Heart left ventricle (tissue), 16 donors: ENCODE measurements around the gene CDK1. TPM values are rescaled to one million over a fixed set of nuclear protein-coding genes. Genes with fewer than 3 reads are reported as not detected.
A peak's percentile ranks its signal among the peaks of the same experiment; 100 is the strongest.

Experiments
- ATAC-seq, 4 donors: fragments of 200-7000 bp; cut with Tn5 transposase; one replicate each; pipeline ENCODE4 v1.9.1; 2020 to 2022; ENCODE audit warnings: moderate library complexity in 4 of 4, mild to moderate bottlenecking in 3 of 4, moderate number of reproducible peaks in 1 of 4
- DNase-seq, 5 donors: peaks; one replicate each; pipeline ENCODE4 v3.0.0-alpha.2; 2020
- H3K27ac ChIP-seq, 12 donors: fragments of 200-600 bp; sonication (generic) in 4 of 12; one replicate each; pipeline versions ENCODE4 v1.5.0 to v1.8.0; 2016 to 2022; ENCODE audit warnings: mild to moderate bottlenecking in 2 of 12
- H3K27me3 ChIP-seq, 9 donors: fragments of 200-600 bp; sonication (generic) in 2 of 9; one replicate each; pipeline versions ENCODE4 v1.5.1 to v1.8.0; 2016 to 2022; ENCODE audit warnings: mild to moderate bottlenecking in 3 of 9
- H3K36me3 ChIP-seq, 9 donors: fragments of 200-600 bp; sonication (generic) in 2 of 9; one replicate each; pipeline versions ENCODE4 v1.5.0 to v1.8.0; 2018 to 2022; ENCODE audit warnings: mild to moderate bottlenecking in 2 of 9
- H3K4me1 ChIP-seq, 12 donors: fragments of 200-600 bp; sonication (generic) in 4 of 12; one replicate each; pipeline versions ENCODE4 v1.5.0 to v1.8.0; 2016 to 2022; ENCODE audit warnings: mild to moderate bottlenecking in 3 of 12
- H3K4me3 ChIP-seq, 12 donors: fragments of 200-600 bp; sonication (generic) in 4 of 12; one replicate each; pipeline versions ENCODE4 v1.5.0 to v1.8.0; 2017 to 2022; ENCODE audit warnings: mild to moderate bottlenecking in 9 of 12, moderate library complexity in 4 of 12
- H3K9me3 ChIP-seq, 12 donors: fragments of 200-600 bp; sonication (generic) in 4 of 12; one replicate each; pipeline versions ENCODE4 v1.5.0 to v1.8.0; 2016 to 2022; ENCODE audit warnings: mild to moderate bottlenecking in 1 of 12
- CTCF ChIP-seq, 12 donors: fragments of 200-600 bp; sonication (generic) in 4 of 12; IDR thresholded peaks; one replicate each; pipeline versions ENCODE4 v1.5.0 to v1.8.0; 2018 to 2022; ENCODE audit warnings: antibody characterized with exemption in 12 of 12, mild to moderate bottlenecking in 5 of 12
- POLR2A ChIP-seq, 2 donors: fragments of 450-650 bp; IDR thresholded peaks; one replicate each; pipeline ENCODE4 v1.6.1; 2017; ENCODE audit warnings: antibody characterized with exemption in 2 of 2, mild to moderate bottlenecking in 2 of 2, moderate library complexity in 2 of 2
- WGBS, 4 donors: extraction: QIAGEN DNeasy Blood & Tissue Kit in 2 of 4; methylation state at CpG; one replicate each; pipeline versions ENCODE4 v1.1.5 to v1.1.7; 2013 to 2018; 5-methylcytosine and 5-hydroxymethylcytosine counted together
- intact Hi-C, 10 donors: fragments of 100-400 bp; cut with DNase I; formaldehyde crosslinking; loops; one replicate each; pipeline versions ENCODE4 v1.11.1 to v1.14.2; 2022
- polyA plus RNA-seq, 2 donors: library from polyadenylated mRNA; stranded (reverse); fragments of 200-250 nt; gene quantifications; one replicate each; pipeline ENCODE4 v1.2.3, GENCODE V29; 2013
- total RNA-seq, 9 donors: library from RNA; depleted of rRNA in 2 of 9; stranded (reverse); fragments of >200 nt in 2 of 9; fragmentation: NEBNext Ultra II Directional in 3 of 9; extraction: Animal tissue kit (Norgen Biotek cat#: 25700) in 3 of 9; gene quantifications; one replicate each; pipeline versions ENCODE4 v1.1.0 to v1.2.4, GENCODE V29; 2016 to 2023
- donor health status: ischemic (EF 13 %, LVEDD 7.1; RV severe dilation, severe dysfunction).
- donor health status: healthy with polysubstance abuse.
- donor health status: DM: no; HTN: yes; CAD: no.
- donor health status: DM: no; HTN: no; CAD: no.
- donor health status: ischemic (EF 25% LVEDD 6.9; RV normal size, moderate dysfunction).
- donor health status: ischemic (EF 25% LVEDD 5.7; RV mildly dilated, moderate dysfunction).
- donor health status: healthy.
- donor health status: DM: yes; HTN: yes; CAD: no.
- donor health status: ischemic (EF 35%, LVEDD 5.7; RV mildly dilated, moderate dysfunction).
- donor health status: nonischemic (EF 11% LVEDD 7.7; RV severe dilation, severe dysfunction).
- donor health status: DM: yes; HTN: yes; CAD: no.
- donor health status: PGD.
- donor health status: ischemic (EF 29% LVEDD 5.4; RV normal size, mild dysfunction).
- donor health status: nonischemic (EF 23%, LVEDD 6.1; RV moderate dilation, normal function).

Gene CDK1
- total and polyA plus RNA-seq, 11 donors = 0.44 to 13.8 (median 0.99) TPM; not detected in 1

- Histone ChIP-seq H3K4me1 (peaks cover 0 to 36% (median 11%) of the 10 kb centered on the region in 12 donors), H3K27me3 (no peaks in the 10 kb centered on the region), H3K4me3 (no peak overlapping the region), H3K36me3 (no peaks in the 10 kb centered on the region), H3K9me3 (no peaks in the 10 kb centered on the region), H3K27ac (peak overlapping the region in 5 of 12 donors; percentile 28 to 67 (median 37))
- intact Hi-C loops = loop anchor here (2.0 to 10.0 kb wide), 15 partner anchors 65 to 1427 kb away; partner anchors contain the start of gene RHOBTB1 (in 3 of the 10)
- ATAC-seq (peak in 3 of 4 donors; percentile 16 to 56 (median 27)), DNase-seq (no peak)
- TF ChIP-seq CTCF (IDR thresholded peaks at IDR 0.05) (no peak), POLR2A (IDR thresholded peaks at IDR 0.05) (no peak)
- 78 to 88% (median 87%) methylated on average over 4 of the region's 4 CpGs for WGBS, 4 donors
Observed at GRCh38 chr10:60817398-60817805, 39.1 kb downstream of the CDK1 start.

- intact Hi-C loops = loop anchor here in 9 of 10 donors (2.0 to 10.0 kb wide), 12 partner anchors 64 to 1427 kb away; partner anchors contain the start of gene RHOBTB1 (in 3 of the 9)
- Histone ChIP-seq H3K36me3 (no peaks in the 10 kb centered on the region), H3K4me1 (peaks cover 0 to 36% (median 11%) of the 10 kb centered on the region in 12 donors), H3K9me3 (no peaks in the 10 kb centered on the region), H3K27me3 (no peaks in the 10 kb centered on the region), H3K4me3 (no peak overlapping the region), H3K27ac (peak overlapping the region in 4 of 12 donors; percentile 14 to 67 (median 34))
- peak in 1 of 4 donors; percentile 69 for ATAC-seq
- TF ChIP-seq CTCF (IDR thresholded peaks at IDR 0.05) (no peak), POLR2A (IDR thresholded peaks at IDR 0.05) (no peak)
- 48 to 74% (median 69%) methylated on average over 3 of the region's 3 CpGs for WGBS, 4 donors
- no peak for DNase-seq
Observed at GRCh38 chr10:60818134-60818770, 40.0 kb downstream of the CDK1 start.

GRCh38 chr10:60819271-60819670 lies 41.0 kb downstream of the CDK1 start:
- no peaks in the 10 kb centered on the region for H3K27me3 ChIP-seq
- no peaks in the 10 kb centered on the region for H3K36me3 ChIP-seq
- WGBS, 4 donors = 80 to 90% (median 83%) methylated on average over 6 of the region's 6 CpGs
- ATAC-seq (no peak), DNase-seq (no peak)
- peaks cover 0 to 36% (median 11%) of the 10 kb centered on the region in 12 donors for H3K4me1 ChIP-seq
- no peak for TF ChIP-seq CTCF (IDR thresholded peaks at IDR 0.05)
- no peaks in the 10 kb centered on the region for H3K9me3 ChIP-seq
- no peak overlapping the region for H3K27ac ChIP-seq
- intact Hi-C loops = loop anchor here in 9 of 10 donors (2.0 to 10.0 kb wide), 12 partner anchors 63 to 1426 kb away; partner anchors contain the start of gene RHOBTB1 (in 3 of the 9)
- H3K4me3 ChIP-seq = no peak overlapping the region

DNA sequence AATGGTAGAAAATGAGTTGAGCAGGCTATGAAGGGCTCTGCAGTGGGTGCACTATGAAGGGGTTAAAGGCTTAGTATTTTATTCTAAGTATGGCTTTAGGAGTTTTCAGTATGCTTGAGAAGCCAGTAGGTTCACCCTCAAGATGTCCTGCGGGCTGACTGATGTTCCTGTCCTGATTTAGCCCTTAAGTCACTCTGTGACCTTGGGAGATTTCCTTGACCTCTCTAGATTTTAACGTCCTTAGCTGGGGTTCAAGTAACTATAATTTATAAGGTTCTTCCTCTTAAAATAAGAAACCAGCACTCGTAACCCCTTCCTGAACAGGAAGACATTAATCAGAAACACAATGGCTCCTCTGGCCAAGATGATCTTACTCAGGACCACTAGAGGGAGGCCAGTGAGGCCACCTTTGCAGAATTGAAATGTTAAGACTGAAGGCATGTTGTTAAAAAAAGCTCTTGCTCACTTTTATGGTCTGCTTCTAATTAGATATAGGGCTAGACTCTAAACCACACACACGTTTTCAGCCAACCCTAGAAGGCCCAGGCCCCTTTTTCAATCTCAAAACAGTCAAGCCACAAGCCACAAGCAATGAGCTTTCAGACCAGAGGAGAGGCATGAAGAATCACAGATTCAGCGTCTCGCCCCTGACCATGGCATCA lies 41.9 kb downstream of the CDK1 start:
- H3K9me3 ChIP-seq = no peaks in the 10 kb centered on the region
- no peaks in the 10 kb centered on the region for H3K36me3 ChIP-seq
- intact Hi-C loops = loop anchor here in 2 of 10 donors (5.0 kb wide), 2 partner anchors 122 to 912 kb away; partner anchors contain the start of gene RHOBTB1 (in 1 of the 2)
- no peak for DNase-seq
- H3K27ac ChIP-seq = no peak overlapping the region
- H3K27me3 ChIP-seq = no peaks in the 10 kb centered on the region
- peak in 2 of 4 donors; percentile 14 to 34 for ATAC-seq
- H3K4me1 ChIP-seq = peaks cover 0 to 36% (median 11%) of the 10 kb centered on the region in 12 donors
- 55 to 62% (median 59%) methylated on average over 6 of the region's 6 CpGs for WGBS, 4 donors
- no peak overlapping the region for H3K4me3 ChIP-seq
- TF ChIP-seq POLR2A (IDR thresholded peaks at IDR 0.05) (no peak), CTCF (IDR thresholded peaks at IDR 0.05) (peak in 11 of 12 donors; percentile 20 to 58 (median 43))
